Activated CD4-positive, alpha-beta memory T cell treated with anti-CD3 and anti-CD28 coated beads for 36 hours (primary cell): ENCODE measurements around the gene XPR1. TPM values are rescaled to one million over a fixed set of nuclear protein-coding genes. Genes with fewer than 3 reads are reported as not detected.
"Not testable (repeated sequence)": the region's sequence is repeated elsewhere in the genome, so short reads cannot be mapped to it uniquely, and the experiment has no call there.

Experiments used
- CTCF ChIA-PET: fragments of 350-600 bp; sonication (Branson Sonifier 250); formaldehyde crosslinking; loops from one replicate; lab custom pipeline; 2021; ENCODE audit warnings: antibody characterized with exemption, inconsistent platforms; lab: Charles Lee
- POLR2A ChIA-PET: fragments of 350-600 bp; sonication (Branson Sonifier 250); formaldehyde crosslinking; loops from one replicate; lab custom pipeline; 2021; ENCODE audit warnings: antibody characterized with exemption; lab: Charles Lee
- DNase-seq: peaks from one replicate; pipeline ENCODE4 v3.0.0-alpha.2; 2020
- H3K27ac Mint-ChIP-seq: one replicate; pipeline ENCODE4 v1.8.0; 2021; ENCODE audit warnings: mixed read lengths
- H3K27me3 Mint-ChIP-seq: one replicate; pipeline ENCODE4 v1.8.0; 2021; ENCODE audit warnings: mixed read lengths
- H3K36me3 Mint-ChIP-seq: one replicate; pipeline ENCODE4 v1.8.0; 2021; ENCODE audit warnings: mixed read lengths
- H3K4me1 Mint-ChIP-seq: one replicate; pipeline ENCODE4 v1.8.0; 2021; ENCODE audit warnings: low read depth, mixed read lengths
- H3K4me3 Mint-ChIP-seq: one replicate; pipeline ENCODE4 v1.8.0; 2021; ENCODE audit warnings: mild to moderate bottlenecking, mixed read lengths
- H3K9me3 Mint-ChIP-seq: one replicate; pipeline ENCODE4 v1.8.0; 2021; ENCODE audit warnings: mixed read lengths
- intact Hi-C: fragments of 100-400 bp; cut with micrococcal nuclease; formaldehyde crosslinking; loops from one replicate; pipeline ENCODE4 v1.15.1; 2023
- total RNA-seq, 2 experiments: library from RNA; stranded (reverse); gene quantifications; one replicate each; pipeline ENCODE4 v1.2.3, GENCODE V29; 2021

The XPR1 gene
- total RNA-seq, 2 experiments from 2014 or later, result 17.9 to 18.4 TPM

DNA sequence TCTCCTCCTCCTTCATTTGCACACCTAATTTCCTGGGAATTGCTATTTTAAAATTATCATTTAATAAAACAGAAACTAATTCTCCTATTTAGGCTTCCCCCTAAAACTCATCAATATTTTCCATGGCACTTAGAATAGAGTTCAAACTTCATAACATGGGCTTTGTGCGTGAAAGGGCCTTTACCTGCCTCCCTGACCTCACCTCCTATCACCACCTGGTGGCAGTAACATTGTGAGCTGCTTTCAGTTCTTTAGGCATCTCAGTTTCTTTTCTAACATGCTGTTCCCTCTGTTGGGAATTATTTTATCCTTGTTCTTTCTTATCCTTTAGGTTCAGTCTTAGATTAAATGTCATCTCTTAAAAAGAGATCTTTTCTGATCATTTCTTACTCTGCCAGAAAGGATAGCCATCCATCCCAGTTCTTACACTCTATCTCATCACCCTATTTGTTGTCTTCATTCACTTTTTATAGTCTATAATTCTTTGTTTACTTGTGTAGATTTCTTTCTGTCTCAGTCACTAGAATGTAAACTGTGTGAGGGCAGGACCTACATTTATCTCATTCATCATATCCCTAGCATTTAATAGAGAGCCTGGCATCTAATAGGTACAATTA is 147.1 kb downstream of the XPR1 start:
- intact Hi-C loops, result loop anchor here (10.0 kb wide), 1 partner anchor 244 kb away; no protein-coding TSS in a partner anchor
- no peaks in the 10 kb centered on the region for H3K9me3 Mint-ChIP-seq
- H3K27me3 Mint-ChIP-seq, result no peaks in the 10 kb centered on the region
- H3K36me3 Mint-ChIP-seq, result peaks cover 2% of the 10 kb centered on the region
- no peak for DNase-seq
- no peak overlapping the region for H3K4me3 Mint-ChIP-seq
- ChIA-PET POLR2A (no interaction called here), CTCF (no interaction called here)
- no peak overlapping the region for H3K27ac Mint-ChIP-seq
- peaks cover 2% of the 10 kb centered on the region for H3K4me1 Mint-ChIP-seq

DNA sequence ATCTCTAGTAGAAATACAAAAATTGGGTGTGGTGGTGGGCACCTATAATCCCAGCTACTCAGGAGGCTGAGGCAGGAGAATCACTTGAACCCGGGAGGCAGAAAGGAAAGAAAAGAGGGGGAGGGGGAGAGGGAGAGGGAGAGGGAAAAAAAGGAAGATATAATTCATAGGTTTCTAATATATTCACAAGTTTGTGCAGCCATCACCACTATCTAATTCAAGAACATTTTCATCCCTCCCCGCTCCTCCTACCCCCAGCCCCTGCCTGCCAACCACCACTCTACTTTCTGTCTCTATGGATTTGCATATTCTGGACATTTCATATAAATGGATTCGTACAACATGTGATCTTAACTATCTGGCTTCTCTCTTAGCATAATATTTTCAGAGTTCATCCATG is 147.8 kb downstream of the XPR1 start:
- Mint-ChIP-seq H3K36me3 (peaks cover under 1% of the 10 kb centered on the region), H3K27ac (no peak overlapping the region), H3K4me1 (peaks cover 2% of the 10 kb centered on the region), H3K4me3 (no peak overlapping the region), H3K9me3 (no peaks in the 10 kb centered on the region), H3K27me3 (no peaks in the 10 kb centered on the region)
- POLR2A ChIA-PET, result no interaction called here
- intact Hi-C loops, result loop anchor here (10.0 kb wide), 1 partner anchor 245 kb away; no protein-coding TSS in a partner anchor
- DNase-seq, result no peak
- CTCF ChIA-PET, result no interaction called here

DNA sequence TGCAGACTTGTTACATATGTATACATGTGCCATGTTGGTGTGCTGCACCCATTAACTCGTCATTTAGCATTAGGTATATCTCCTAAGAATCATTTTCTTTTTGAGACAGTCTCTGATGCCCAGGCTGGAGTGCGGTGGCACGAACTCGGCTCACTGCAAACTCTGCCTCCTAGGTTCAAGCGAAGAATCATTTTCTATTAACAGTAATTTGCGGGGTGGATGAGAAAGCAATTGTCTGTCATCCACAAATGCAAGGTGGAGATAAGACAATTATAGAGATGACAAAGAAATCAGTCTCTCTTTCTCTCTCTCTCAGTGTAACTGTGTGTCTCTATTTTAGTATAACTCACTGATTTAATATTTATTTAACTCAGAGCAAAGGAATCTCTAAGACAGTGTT is 149.9 kb downstream of the XPR1 start:
- DNase-seq, result no peak
- POLR2A ChIA-PET, result no interaction called here
- Mint-ChIP-seq H3K27ac (no peak overlapping the region), H3K27me3 (no peaks in the 10 kb centered on the region), H3K9me3 (no peaks in the 10 kb centered on the region), H3K4me1 (peaks cover 2% of the 10 kb centered on the region), H3K4me3 (no peak overlapping the region), H3K36me3 (no peaks in the 10 kb centered on the region)
- intact Hi-C loops, result no loop called here
- CTCF ChIA-PET, result interaction anchor here (0.7 kb wide), 1 partner anchor 623 kb away, joined by 3 read pairs; no protein-coding TSS in a partner anchor

DNA sequence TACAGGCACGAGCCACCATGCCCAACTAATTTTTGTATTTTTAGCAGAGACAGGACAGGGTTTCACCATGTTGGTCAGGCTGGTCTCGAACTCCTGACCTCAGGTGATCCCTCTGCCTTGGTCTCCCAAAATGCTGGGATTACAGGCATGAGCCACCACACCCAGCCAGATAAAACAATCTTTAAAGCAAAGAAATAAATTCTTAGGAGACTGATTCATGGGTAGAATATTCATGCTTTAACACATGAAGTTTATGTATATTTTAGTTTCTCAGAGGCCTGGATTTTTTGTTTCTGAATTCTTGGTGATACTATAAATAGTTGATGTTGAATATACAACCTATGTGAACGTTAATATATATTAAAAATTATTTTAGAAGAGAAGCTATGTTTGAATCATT is 153.5 kb downstream of the XPR1 start:
- ChIA-PET POLR2A (no interaction called here), CTCF (interaction anchor here (0.9 to 2.1 kb wide), 3 partner anchors 78 to 270 kb away, joined by 3 to 5 read pairs (median 4); no protein-coding TSS in a partner anchor)
- H3K27ac Mint-ChIP-seq, result no peak overlapping the region
- H3K36me3 Mint-ChIP-seq, result peaks cover 11% of the 10 kb centered on the region
- no peak overlapping the region for H3K4me3 Mint-ChIP-seq
- DNase-seq, result no peak
- H3K27me3 Mint-ChIP-seq, result no peaks in the 10 kb centered on the region
- intact Hi-C loops, result no loop called here
- peaks cover 2% of the 10 kb centered on the region for H3K4me1 Mint-ChIP-seq
- no peaks in the 10 kb centered on the region for H3K9me3 Mint-ChIP-seq

DNA sequence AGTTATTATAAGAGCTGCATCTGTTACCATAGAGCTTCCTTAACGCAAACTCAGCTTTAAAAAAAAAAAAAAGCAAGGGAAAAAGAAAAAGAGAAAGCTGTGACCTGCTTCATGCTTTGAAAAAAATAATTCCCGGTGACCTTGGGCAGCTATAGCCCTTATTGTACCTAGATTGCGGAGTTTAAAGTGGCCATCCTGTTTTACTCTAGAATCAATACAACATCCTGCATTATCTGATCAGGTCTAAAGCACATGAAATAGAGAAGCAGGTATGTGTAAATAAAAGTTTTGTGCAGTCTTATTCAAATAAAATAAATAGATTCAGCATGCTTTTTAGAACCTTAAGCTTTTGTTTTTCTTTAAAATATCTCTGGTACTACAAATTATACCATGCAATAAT is 154.1 kb downstream of the XPR1 start:
- no peak overlapping the region for H3K4me3 Mint-ChIP-seq
- ChIA-PET CTCF (interaction anchor here (1.6 to 2.1 kb wide), 2 partner anchors 253 to 270 kb away, joined by 4 to 5 read pairs; no protein-coding TSS in a partner anchor), POLR2A (no interaction called here)
- DNase-seq, result no peak
- intact Hi-C loops, result no loop called here
- no peaks in the 10 kb centered on the region for H3K27me3 Mint-ChIP-seq
- no peaks in the 10 kb centered on the region for H3K9me3 Mint-ChIP-seq
- H3K27ac Mint-ChIP-seq, result no peak overlapping the region
- H3K4me1 Mint-ChIP-seq, result peaks cover under 1% of the 10 kb centered on the region
- peaks cover 11% of the 10 kb centered on the region for H3K36me3 Mint-ChIP-seq

DNA sequence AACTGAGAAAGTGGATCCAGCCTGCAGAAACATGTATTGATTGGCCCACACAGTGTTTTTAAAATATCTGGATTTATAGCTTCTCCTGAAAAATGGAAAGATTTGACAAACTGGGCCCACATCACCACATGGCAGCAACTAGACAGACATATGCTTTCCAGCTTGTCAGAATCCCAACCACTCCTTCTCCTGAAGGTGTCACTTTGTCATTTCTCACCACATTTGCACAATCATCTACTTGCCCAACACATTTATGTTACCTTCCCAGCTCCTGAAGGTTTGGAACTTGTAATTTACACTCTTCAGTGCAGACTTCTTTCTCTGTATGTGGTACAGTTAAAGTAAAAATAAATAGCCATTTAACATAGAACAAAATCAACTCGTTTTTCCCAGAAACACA is 154.8 kb downstream of the XPR1 start:
- no peaks in the 10 kb centered on the region for H3K9me3 Mint-ChIP-seq
- CTCF ChIA-PET, result interaction anchor here (2.1 kb wide), 1 partner anchor 271 kb away, joined by 5 read pairs; no protein-coding TSS in a partner anchor
- POLR2A ChIA-PET, result no interaction called here

DNA sequence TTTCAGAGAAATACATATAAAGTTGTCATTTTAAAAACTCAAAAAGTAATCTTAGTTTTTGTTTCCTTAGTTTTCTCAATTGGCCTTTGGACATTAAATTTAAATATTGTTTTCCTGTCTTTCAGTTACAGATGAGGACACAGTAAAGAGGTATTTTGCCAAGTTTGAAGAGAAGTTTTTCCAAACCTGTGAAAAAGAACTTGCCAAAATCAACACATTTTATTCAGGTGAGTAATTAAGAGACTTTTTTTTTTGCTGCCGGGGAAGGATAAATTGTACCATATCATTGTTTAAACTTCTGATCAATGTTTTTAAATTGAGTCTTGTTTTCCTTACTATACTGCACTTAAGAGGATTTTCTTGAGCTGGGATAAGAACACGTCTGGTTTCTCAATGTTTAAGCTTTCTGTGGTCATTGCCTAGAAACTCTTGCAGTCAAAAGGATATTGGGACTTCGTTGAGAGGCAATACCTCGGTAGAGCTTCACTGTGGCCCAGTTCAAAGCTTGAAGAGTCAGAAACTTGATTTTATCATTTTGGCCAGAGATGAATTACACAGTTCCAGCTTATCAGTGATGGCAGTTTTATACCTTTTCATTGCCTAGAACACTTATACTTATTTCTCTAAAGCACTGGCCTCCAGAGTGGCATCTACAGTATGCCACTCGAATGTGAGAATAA is 155.9 kb downstream of the XPR1 start:
- no peak overlapping the region for H3K27ac Mint-ChIP-seq

More for the DNA sequence above, 154.8 kb downstream of the XPR1 start:
- Mint-ChIP-seq H3K27me3 (no peaks in the 10 kb centered on the region), H3K4me3 (no peak overlapping the region), H3K36me3 (peaks cover 11% of the 10 kb centered on the region), H3K27ac (no peak overlapping the region), H3K4me1 (no peaks in the 10 kb centered on the region)
- intact Hi-C loops, result no loop called here
- DNase-seq, result no peak

DNA sequence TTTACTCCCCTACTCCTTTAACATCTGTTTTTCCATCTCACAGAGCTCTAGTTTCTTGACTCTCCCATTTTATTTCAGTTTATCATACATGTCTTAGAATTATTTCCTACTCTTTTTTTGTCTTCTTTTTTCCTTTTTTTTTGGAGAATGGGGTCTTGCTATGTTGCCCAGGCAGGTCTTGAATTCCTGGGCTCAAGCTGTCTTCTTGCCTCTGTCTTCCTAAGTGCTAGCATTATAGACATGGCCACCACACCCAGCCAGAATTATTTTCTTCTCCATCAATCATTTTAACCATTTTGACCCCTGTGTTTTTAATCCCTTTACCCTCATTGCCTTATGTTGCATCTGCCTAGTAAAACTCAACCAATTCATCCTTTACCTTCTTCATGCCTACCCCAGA is 157.6 kb downstream of the XPR1 start:
- intact Hi-C loops, result no loop called here
- Mint-ChIP-seq H3K27ac (no peak overlapping the region), H3K27me3 (no peaks in the 10 kb centered on the region), H3K4me3 (no peak overlapping the region), H3K9me3 (no peaks in the 10 kb centered on the region), H3K36me3 (peaks cover 11% of the 10 kb centered on the region), H3K4me1 (peaks cover 6% of the 10 kb centered on the region)
- no peak for DNase-seq
- CTCF ChIA-PET, result no interaction called here
- POLR2A ChIA-PET, result interaction anchor here (0.7 kb wide), 1 partner anchor 122 kb away, joined by 5 read pairs; no protein-coding TSS in a partner anchor

More for the DNA sequence above, 155.9 kb downstream of the XPR1 start:
- H3K4me1 Mint-ChIP-seq, result peaks cover 4% of the 10 kb centered on the region
- peaks cover 11% of the 10 kb centered on the region for H3K36me3 Mint-ChIP-seq
- intact Hi-C loops, result no loop called here
- H3K9me3 Mint-ChIP-seq, result no peaks in the 10 kb centered on the region
- H3K27me3 Mint-ChIP-seq, result no peaks in the 10 kb centered on the region
- ChIA-PET CTCF (no interaction called here), POLR2A (no interaction called here)
- DNase-seq, result no peak
- no peak overlapping the region for H3K4me3 Mint-ChIP-seq

DNA sequence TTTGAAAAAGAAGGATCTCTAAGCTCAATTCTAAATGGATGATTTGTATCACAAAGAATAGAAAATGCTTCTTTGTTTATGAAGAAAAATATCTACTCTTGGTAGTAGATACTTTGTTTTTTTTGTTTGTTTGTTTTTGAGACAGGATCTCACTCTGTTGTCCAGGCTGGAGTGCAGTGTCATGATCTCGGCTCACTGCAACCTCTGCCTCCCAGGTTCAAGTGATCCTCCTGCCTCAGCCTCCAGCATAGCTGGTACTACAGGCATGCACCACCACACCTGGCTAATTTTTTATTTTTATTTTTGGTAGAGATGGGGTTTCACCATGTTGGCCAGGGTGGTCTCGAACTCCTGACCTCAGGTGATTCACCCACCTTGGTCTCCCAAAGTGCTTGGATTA is 159.3 kb downstream of the XPR1 start:
- intact Hi-C loops, H3K27me3 Mint-ChIP-seq, H3K4me1 Mint-ChIP-seq, H3K9me3 Mint-ChIP-seq, DNase-seq, H3K27ac Mint-ChIP-seq, H3K4me3 Mint-ChIP-seq, POLR2A ChIA-PET, CTCF ChIA-PET: not testable (repeated sequence)
- peaks cover 11% of the 10 kb centered on the region for H3K36me3 Mint-ChIP-seq

DNA sequence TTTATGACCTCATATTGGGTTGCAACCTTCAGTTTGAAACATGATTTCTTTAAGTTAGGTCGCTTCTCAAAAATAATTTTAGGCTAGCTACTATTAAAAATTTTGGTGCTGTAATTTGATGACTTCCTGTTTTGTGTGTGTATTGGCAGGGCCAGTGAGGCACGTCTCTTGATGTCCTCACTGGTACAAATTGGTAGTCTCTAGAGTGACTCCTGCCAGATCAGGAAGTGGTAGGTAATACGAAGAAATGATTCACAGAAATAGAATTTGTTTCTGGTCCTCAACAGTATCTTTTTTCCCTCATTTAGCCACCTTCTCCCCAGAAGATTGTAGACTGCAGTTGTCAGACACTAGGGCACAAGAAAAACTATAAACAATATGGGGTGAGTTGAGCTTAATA is 160.0 kb downstream of the XPR1 start:
- POLR2A ChIA-PET, result no interaction called here
- H3K27ac Mint-ChIP-seq, result no peak overlapping the region

DNA sequence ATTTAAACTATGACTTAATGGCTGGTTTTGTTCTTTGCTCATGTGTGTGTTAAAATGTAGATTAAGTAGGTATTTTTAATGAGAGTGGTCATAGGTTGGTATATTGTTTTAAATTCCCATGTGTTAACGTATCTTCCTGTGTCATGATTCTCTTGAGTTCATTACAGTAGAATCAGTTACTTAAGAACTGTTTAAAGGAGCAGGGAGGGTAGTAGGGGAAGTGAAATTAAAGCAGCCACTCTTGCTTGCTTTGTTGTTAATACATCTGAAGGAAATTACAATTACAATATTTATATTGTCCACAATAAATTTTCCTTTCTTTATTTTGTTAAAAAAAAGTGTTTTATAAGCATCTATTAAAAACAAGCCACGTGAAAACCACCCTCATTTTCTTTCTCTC is 161.6 kb downstream of the XPR1 start:
- ChIA-PET CTCF (no interaction called here), POLR2A (no interaction called here)
- H3K36me3 Mint-ChIP-seq, result peaks cover 9% of the 10 kb centered on the region
- no peaks in the 10 kb centered on the region for H3K27me3 Mint-ChIP-seq
- H3K9me3 Mint-ChIP-seq, result no peaks in the 10 kb centered on the region
- no peak overlapping the region for H3K4me3 Mint-ChIP-seq
- no peak for DNase-seq
- H3K27ac Mint-ChIP-seq, result no peak overlapping the region
- H3K4me1 Mint-ChIP-seq, result peaks cover 8% of the 10 kb centered on the region
- intact Hi-C loops, result no loop called here

More for the DNA sequence above, 160.0 kb downstream of the XPR1 start:
- CTCF ChIA-PET, result no interaction called here
- no peaks in the 10 kb centered on the region for H3K27me3 Mint-ChIP-seq
- no peaks in the 10 kb centered on the region for H3K9me3 Mint-ChIP-seq
- H3K36me3 Mint-ChIP-seq, result peaks cover 11% of the 10 kb centered on the region
- H3K4me1 Mint-ChIP-seq, result peaks cover 7% of the 10 kb centered on the region
- no peak overlapping the region for H3K4me3 Mint-ChIP-seq
- DNase-seq, result no peak
- intact Hi-C loops, result no loop called here

DNA sequence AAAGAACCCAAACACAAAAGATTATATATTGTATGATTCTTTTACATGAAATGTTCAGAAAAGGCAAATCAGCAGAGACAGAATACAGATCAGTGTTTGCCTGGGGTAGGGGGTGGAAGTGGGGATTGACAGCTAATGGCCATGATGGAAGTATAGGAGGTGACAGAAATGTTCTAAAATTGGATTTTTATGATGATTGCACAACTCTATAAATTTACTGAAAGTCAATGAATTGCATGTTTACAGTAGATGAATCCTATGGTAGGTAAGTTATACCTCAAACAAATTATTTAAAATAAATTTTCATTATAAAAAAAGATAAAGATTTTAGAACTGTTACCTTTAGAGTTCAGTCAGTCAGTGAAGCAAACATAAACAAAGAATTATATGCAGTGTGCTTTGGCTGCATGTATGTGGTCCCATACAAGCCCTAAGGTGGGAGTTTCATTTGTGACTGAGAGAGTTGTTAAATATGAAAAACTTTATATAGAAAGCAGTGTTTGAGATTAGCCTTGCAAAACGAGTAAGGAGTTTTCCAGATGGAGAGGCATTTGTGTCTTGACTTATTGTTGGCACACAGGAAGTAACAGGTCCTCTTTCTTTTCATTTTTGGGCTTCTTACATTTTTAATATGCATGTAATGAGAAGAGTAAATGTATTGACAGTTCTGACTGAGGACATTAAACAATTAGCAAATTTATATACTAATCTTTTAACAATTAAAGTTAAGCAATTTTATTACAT is 165.2 kb downstream of the XPR1 start:
- H3K4me1 Mint-ChIP-seq, result peaks cover 4% of the 10 kb centered on the region
- ChIA-PET POLR2A (no interaction called here), CTCF (no interaction called here)
- no peak overlapping the region for H3K27ac Mint-ChIP-seq
- no peaks in the 10 kb centered on the region for H3K27me3 Mint-ChIP-seq
- intact Hi-C loops, result no loop called here
- no peak overlapping the region for H3K4me3 Mint-ChIP-seq
- no peaks in the 10 kb centered on the region for H3K36me3 Mint-ChIP-seq
- DNase-seq, result no peak
- H3K9me3 Mint-ChIP-seq, result no peaks in the 10 kb centered on the region
